WTC11 (cell line): ENCODE results near the gene ZNF311.

Source experiments
- FOXP1 ChIP-seq: sonication (generic); formaldehyde crosslinking; IDR thresholded peaks from 2 replicates; pipeline ENCODE4 v1.8.0; 2022; ENCODE audit warnings: missing genetic modification reagents, mild to moderate bottlenecking, moderate library complexity, borderline replicate concordance
- TEAD4 ChIP-seq: sonication (generic); formaldehyde crosslinking; IDR thresholded peaks from 2 replicates; pipeline ENCODE4 v1.8.0; 2022; ENCODE audit warnings: mild to moderate bottlenecking, missing genetic modification reagents
- TP53 ChIP-seq: sonication (generic); formaldehyde crosslinking; IDR thresholded peaks from 2 replicates; pipeline ENCODE4 v1.8.1; 2023; ENCODE audit warnings: mild to moderate bottlenecking, missing genetic modification reagents
- ZBTB21 ChIP-seq: sonication (generic); formaldehyde crosslinking; IDR thresholded peaks from 2 replicates; pipeline ENCODE4 v1.8.1; 2023; ENCODE audit warnings: mild to moderate bottlenecking, missing genetic modification reagents, borderline replicate concordance
- TF ChIP-seq, protein P1 (sequence below): fragments of 200-600 bp; IDR thresholded peaks from 2 replicates; pipeline ENCODE4 v1.8.0; 2022; ENCODE audit warnings: antibody characterized with exemption

DNA sequence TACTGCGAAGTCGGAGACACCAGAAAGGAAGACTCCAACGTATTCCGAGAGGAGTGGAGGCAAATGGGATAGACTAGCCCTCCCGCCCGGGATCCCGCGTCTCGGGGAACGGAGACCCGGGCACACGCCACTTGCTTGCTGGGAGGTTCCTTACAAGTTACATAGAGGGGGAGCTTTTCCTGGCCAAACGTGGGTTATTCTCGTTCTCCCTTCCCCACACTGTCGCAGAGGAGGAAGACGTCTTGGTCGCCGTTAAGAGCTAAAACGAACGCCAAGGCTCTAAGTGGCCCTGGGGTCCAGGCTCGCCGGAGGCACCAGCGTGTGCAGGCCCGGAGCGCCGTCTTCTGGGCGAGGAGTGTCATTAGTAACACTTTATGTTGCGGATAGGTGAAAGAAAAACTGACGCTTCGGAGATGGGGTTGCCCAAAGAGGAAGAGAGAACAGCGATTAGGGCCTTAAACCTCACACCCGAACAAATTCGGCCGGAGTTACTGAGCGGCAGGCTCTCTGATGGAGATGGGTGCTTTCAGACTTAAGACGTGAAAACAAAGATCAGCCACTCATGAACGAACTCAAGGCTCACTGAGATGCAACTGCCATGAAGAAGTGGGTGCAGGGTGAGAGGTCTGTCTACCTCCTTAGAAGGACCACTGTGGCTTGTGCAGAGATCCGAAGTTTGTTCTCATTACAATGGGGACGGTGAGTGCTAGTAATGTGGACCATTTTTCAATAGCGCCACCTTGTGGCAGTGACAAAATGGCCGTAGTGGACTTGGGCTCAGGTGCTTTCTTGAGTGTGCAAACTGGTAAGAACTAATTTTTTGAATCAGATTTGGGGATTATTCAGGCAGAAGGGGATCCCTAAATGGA is 11.7 kb upstream of the ZNF311 start:
- TF ChIP-seq, protein P1, sequence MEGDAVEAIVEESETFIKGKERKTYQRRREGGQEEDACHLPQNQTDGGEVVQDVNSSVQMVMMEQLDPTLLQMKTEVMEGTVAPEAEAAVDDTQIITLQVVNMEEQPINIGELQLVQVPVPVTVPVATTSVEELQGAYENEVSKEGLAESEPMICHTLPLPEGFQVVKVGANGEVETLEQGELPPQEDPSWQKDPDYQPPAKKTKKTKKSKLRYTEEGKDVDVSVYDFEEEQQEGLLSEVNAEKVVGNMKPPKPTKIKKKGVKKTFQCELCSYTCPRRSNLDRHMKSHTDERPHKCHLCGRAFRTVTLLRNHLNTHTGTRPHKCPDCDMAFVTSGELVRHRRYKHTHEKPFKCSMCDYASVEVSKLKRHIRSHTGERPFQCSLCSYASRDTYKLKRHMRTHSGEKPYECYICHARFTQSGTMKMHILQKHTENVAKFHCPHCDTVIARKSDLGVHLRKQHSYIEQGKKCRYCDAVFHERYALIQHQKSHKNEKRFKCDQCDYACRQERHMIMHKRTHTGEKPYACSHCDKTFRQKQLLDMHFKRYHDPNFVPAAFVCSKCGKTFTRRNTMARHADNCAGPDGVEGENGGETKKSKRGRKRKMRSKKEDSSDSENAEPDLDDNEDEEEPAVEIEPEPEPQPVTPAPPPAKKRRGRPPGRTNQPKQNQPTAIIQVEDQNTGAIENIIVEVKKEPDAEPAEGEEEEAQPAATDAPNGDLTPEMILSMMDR: peak; percentile 75
- no peak for TF ChIP-seq TP53
- TF ChIP-seq TEAD4 (CRISPR knock-in tag): no peak
- no peak for TF ChIP-seq ZBTB21 (CRISPR knock-in tag)
- TF ChIP-seq FOXP1 (CRISPR knock-in tag): no peak
